OCI-LY7 (cell line): ENCODE results near the gene VPS18. TPM values are rescaled to one million over a fixed set of nuclear protein-coding genes. Genes with fewer than 3 reads are reported as not detected.

ENCODE experiments used
- BruUV-seq: library from RNA; stranded (reverse); fragments of 400-500 nt; replicated peaks from 2 replicates; lab custom pipeline; 2021; lab: Mats Ljungman, UMichigan
- CTCF ChIA-PET: fragments of 300-600 bp; sonication (Branson Sonifier 250); formaldehyde crosslinking; loops from one replicate; lab custom pipeline; 2022; ENCODE audit warnings: antibody characterized with exemption; ENCODE audit not compliant: unreplicated experiment; lab: Charles Lee
- POLR2A ChIA-PET: fragments of 300-600 bp; sonication (Branson Sonifier 250); formaldehyde crosslinking; loops from one replicate; lab custom pipeline; 2022; ENCODE audit warnings: antibody characterized with exemption; lab: Charles Lee
- DNase-seq: peaks from one replicate; pipeline ENCODE4 v3.0.0-alpha.2; 2015; ENCODE audit warnings: low spot score
- H2AFZ ChIP-seq: fragments of 200-600 bp; sonication (generic), shearing (Covaris generic); 2 replicates; pipeline ENCODE4 v1.6.1; 2014; ENCODE audit warnings: mild to moderate bottlenecking, antibody characterized with exemption, low read length, moderate library complexity
- H3K27ac ChIP-seq: fragments of 200-600 bp; sonication (generic); 2 replicates; pipeline ENCODE4 v1.5.1; 2014; ENCODE audit warnings: mixed run types, low read depth, mild to moderate bottlenecking, moderate library complexity, low read length, inconsistent platforms; ENCODE audit not compliant: poor library complexity, severe bottlenecking
- H3K36me3 ChIP-seq: fragments of 200-600 bp; sonication (generic); 2 replicates; pipeline ENCODE4 v1.6.1; 2014; ENCODE audit warnings: mild to moderate bottlenecking, antibody characterized with exemption, low read length, moderate library complexity, mixed read lengths; ENCODE audit not compliant: insufficient read depth
- H3K4me1 ChIP-seq: fragments of 200-600 bp; sonication (generic); 2 replicates; pipeline ENCODE4 v1.5.1; 2014; ENCODE audit warnings: mild to moderate bottlenecking, low read length; ENCODE audit not compliant: insufficient read depth, poor library complexity, severe bottlenecking
- H3K4me2 ChIP-seq: fragments of 200-600 bp; sonication (generic); 2 replicates; pipeline ENCODE4 v1.6.1; 2014; ENCODE audit warnings: mild to moderate bottlenecking, low read length
- H3K4me3 ChIP-seq: fragments of 200-600 bp; sonication (generic); 2 replicates; pipeline ENCODE4 v1.5.1; 2014; ENCODE audit warnings: mild to moderate bottlenecking, low read depth, low read length; ENCODE audit not compliant: poor library complexity, severe bottlenecking
- H3K79me2 ChIP-seq: fragments of 200-600 bp; sonication (generic); 2 replicates; pipeline ENCODE4 v1.6.1; 2016; ENCODE audit warnings: low read depth, mild to moderate bottlenecking, low read length, moderate library complexity, mixed read lengths; ENCODE audit not compliant: insufficient read depth
- H3K9me2 ChIP-seq: fragments of 200-600 bp; sonication (generic); 2 replicates; pipeline ENCODE4 v1.6.1; 2016; ENCODE audit warnings: mild to moderate bottlenecking, low read length, mixed read lengths; ENCODE audit not compliant: insufficient read depth
- H3K9me3 ChIP-seq: fragments of 200-600 bp; sonication (generic); 2 replicates; pipeline ENCODE4 v1.6.1; 2014; ENCODE audit warnings: mild to moderate bottlenecking, mixed run types, low read length, mixed read lengths
- H4K20me1 ChIP-seq: fragments of 200-600 bp; sonication (generic); 2 replicates; pipeline ENCODE4 v1.6.1; 2014; ENCODE audit warnings: mild to moderate bottlenecking, antibody characterized with exemption, low read length, moderate library complexity, mixed read lengths; ENCODE audit not compliant: insufficient read depth
- EZH2phosphoT487 ChIP-seq: fragments of 200-600 bp; sonication (generic); IDR thresholded peaks from 2 replicates; pipeline ENCODE4 v1.6.1; 2018; ENCODE audit warnings: low read depth, borderline replicate concordance, mild to moderate bottlenecking, mixed run types, antibody characterized with exemption, low read length, moderate library complexity, mixed read lengths
- intact Hi-C: fragments of 100-400 bp; cut with micrococcal nuclease; formaldehyde crosslinking; loops from one replicate; pipeline ENCODE4 v1.10.0; 2022; ENCODE audit not compliant: unreplicated experiment
- total RNA-seq, 2 experiments: library from RNA; depleted of rRNA in 1 of 2; stranded (reverse); fragments of >200 nt in 1 of 2; shearing (Covaris generic) in 1 of 2; gene quantifications; 2 replicates each; pipeline ENCODE4 v1.2.3, GENCODE V29; 2014 to 2022
- TF ChIP-seq, protein P1 (sequence below): fragments of 200-600 bp; sonication (generic); conservative IDR thresholded peaks from 2 replicates; pipeline ENCODE4 v1.5.1; 2014; ENCODE audit warnings: mild to moderate bottlenecking, antibody characterized with exemption, low read length, moderate library complexity, mixed read lengths

Gene VPS18
- total RNA-seq, 2 experiments from 2014 or later, result 24.5 to 30.7 TPM

DNA sequence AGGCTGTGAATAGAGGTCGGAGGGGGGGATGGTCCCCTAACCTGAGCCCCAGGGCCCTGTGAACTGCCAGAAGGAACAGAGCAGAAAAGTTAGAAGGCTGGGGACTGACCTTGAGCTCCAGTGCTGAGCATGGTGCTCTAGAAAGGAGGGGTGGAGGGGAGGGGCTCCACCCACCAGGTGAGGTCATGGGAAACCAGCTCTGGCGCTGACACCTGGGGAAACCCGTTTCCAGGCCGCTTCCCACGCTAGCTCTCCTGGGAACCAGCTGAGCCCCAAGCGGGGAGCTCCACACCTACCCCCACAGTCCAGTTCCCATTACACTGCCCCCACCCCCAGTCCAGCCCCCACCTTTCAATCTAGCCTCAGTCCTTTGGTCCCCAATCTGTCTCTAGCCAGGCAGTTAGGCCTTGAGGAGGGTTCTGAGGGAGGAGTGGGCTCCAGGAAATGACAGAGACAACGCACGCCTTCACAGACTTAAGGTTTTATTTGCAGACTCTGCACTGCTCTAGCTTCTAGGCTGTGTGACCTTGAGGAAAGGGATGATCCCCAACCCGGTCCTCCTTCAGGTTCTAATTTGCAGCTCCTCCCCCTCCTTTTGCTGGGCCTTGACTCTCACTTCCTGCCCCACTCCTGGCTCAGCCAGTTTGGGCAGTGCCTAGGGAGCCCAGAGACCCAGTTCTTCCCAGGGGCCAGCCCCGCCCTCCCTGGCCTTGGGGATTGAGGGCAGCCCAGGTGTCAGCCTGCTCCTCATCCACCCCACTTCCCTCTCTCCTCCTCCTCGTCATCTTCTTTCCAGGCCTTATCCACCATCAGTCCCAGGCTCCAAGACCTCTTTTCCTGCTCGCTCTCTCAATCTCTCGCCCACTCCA, 22.3 kb upstream of the VPS18 start:
- no peak for DNase-seq
- H3K27ac ChIP-seq, result no peak overlapping the region

DNA sequence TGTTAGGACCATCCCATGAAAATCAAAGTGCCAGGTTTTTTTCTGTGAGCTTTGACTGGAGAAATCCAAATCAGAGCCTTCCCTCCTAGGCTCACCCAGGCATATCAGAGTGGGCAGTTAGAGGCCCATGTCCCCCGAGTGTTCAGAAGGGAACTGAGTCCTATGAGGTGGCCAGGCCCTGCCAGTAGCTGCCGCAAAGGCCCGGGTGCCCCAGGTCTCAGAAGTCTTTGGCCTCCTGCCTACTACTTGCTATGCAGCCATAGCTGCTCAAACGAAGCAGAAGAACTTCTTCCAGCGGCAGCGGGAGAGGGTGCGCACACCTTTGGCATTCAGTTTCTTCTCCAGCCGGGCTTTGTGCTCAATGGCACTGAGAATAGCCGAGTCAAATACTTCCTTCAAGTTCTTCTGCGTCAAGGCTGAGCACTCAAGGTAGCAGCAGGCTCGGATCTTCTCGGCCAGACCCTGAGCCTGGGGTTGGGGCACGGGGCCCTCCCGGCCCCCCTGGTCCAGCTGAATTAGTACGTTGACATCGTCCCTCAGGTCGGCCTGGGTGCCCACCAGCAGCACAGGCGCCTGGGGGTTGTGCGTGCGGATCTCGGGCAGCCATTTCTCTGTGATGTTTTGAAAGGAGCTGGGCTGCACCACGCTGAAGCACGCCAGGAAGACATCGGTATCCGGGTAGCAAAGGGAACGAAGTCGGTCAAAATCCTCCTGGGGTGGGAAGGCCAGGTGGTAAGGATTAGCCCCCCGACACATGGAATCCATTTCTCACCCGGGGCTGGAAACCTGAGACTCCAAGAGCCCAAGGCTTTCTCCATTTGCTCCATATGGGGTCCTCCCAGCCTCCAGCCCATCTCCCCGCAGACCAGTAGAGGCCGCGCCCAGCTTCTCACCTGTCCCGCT, 21.2 kb upstream of the VPS18 start:
- no peak for TF ChIP-seq EZH2phosphoT487
- TF ChIP-seq, protein P1, sequence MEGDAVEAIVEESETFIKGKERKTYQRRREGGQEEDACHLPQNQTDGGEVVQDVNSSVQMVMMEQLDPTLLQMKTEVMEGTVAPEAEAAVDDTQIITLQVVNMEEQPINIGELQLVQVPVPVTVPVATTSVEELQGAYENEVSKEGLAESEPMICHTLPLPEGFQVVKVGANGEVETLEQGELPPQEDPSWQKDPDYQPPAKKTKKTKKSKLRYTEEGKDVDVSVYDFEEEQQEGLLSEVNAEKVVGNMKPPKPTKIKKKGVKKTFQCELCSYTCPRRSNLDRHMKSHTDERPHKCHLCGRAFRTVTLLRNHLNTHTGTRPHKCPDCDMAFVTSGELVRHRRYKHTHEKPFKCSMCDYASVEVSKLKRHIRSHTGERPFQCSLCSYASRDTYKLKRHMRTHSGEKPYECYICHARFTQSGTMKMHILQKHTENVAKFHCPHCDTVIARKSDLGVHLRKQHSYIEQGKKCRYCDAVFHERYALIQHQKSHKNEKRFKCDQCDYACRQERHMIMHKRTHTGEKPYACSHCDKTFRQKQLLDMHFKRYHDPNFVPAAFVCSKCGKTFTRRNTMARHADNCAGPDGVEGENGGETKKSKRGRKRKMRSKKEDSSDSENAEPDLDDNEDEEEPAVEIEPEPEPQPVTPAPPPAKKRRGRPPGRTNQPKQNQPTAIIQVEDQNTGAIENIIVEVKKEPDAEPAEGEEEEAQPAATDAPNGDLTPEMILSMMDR, result no peak
- intact Hi-C loops, result no loop called here
- no peaks in the 10 kb centered on the region for H3K9me3 ChIP-seq
- BruUV-seq, result no TSS peak
- H3K4me2 ChIP-seq, result peak overlapping the region; percentile 76
- H3K4me1 ChIP-seq, result peaks cover 24% of the 10 kb centered on the region
- CTCF ChIA-PET, result interaction anchor here (2.2 to 2.9 kb wide), 2 partner anchors 15 kb away, joined by 15 to 23 read pairs; no protein-coding TSS in a partner anchor
- POLR2A ChIA-PET, result interaction anchor here (0.6 to 1.3 kb wide), 3 partner anchors 11 to 16 kb away, joined by 3 read pairs; no protein-coding TSS in a partner anchor
- peak overlapping the region; percentile 69 for H3K4me3 ChIP-seq
- H3K27ac ChIP-seq, result no peak overlapping the region
- H3K36me3 ChIP-seq, result no peaks in the 10 kb centered on the region
- H3K9me2 ChIP-seq, result no peaks in the 10 kb centered on the region
- H3K79me2 ChIP-seq, result no peaks in the 10 kb centered on the region
- no peaks in the 10 kb centered on the region for H4K20me1 ChIP-seq
- H2AFZ ChIP-seq, result peak overlapping the region; percentile 74; the same call in 1 of the 2 replicates
- DNase-seq, result no peak

More for the DNA sequence above, 22.3 kb upstream of the VPS18 start:
- POLR2A ChIA-PET, result interaction anchor here (0.7 to 1.3 kb wide), 3 partner anchors 12 to 313 kb away, joined by 4 to 7 read pairs (median 5); no protein-coding TSS in a partner anchor
- H3K9me3 ChIP-seq, result no peaks in the 10 kb centered on the region
- H3K4me1 ChIP-seq, result peaks cover 24% of the 10 kb centered on the region
- H2AFZ ChIP-seq, result no peak overlapping the region
- intact Hi-C loops, result no loop called here
- H3K79me2 ChIP-seq, result no peaks in the 10 kb centered on the region
- BruUV-seq, result no TSS peak
- H4K20me1 ChIP-seq, result no peaks in the 10 kb centered on the region
- H3K36me3 ChIP-seq, result no peaks in the 10 kb centered on the region
- peak overlapping the region; percentile 13; the same call in 1 of the 2 replicates for H3K4me2 ChIP-seq
- H3K9me2 ChIP-seq, result no peaks in the 10 kb centered on the region
- no peak overlapping the region for H3K4me3 ChIP-seq
- CTCF ChIA-PET, result interaction anchor here (2.9 kb wide), 1 partner anchor 14 kb away, joined by 23 read pairs; no protein-coding TSS in a partner anchor
- TF ChIP-seq, protein P1, result no peak
- no peak for TF ChIP-seq EZH2phosphoT487
